ENCODE results near the gene ERN1. TPM values are rescaled to one million over a fixed set of nuclear protein-coding genes. Genes with fewer than 3 reads are reported as not detected.

Gene ERN1
- total and polyA plus RNA-seq, 2 donors: 9.1 to 10.0 TPM

DNA sequence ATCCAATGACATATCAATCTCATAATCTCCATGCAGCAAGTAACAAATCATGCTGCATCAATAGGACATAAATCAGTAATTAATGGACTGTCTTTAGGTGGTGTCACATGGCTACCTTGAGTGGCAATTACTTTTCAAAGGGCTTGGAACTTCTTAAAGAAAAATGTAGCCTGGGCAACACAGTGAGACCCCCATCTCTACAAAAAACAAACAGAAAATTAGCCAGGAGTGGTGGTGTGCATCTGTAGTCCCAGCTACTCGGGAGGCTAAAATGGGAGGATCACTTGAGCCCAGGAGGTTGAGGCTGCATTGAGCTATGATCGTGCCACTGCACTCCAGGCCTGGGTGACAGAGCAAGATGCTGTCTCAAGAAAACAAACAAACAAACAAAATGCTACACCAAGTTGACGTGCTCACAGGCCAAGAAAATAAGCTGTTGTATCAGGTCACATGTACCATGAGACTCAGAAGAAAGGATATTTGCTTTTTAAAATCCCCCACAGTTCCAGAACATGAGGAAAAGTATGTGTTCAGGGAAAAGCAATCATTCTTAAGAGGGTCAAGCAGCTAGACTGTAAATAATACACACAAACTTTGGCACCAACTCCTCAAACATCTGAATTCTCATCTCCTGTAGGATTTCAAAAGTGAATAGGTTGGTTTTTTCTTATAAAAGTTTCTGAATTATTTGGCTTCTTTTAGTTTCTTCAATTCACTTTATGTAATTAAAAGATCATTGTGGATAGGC, 23.8 kb upstream of the ERN1 start:
- 89% methylated on average over 3 of the region's 3 CpGs for WGBS
- Histone ChIP-seq H3K4me3 (ENCODE audit: low read depth, low read length) (no peak overlapping the region), H3K4me1 (ENCODE audit: insufficient read depth) (no peaks in the 10 kb centered on the region), H3K27ac (ENCODE audit: low read depth) (no peak overlapping the region), H3K36me3 (ENCODE audit: insufficient read depth) (no peaks in the 10 kb centered on the region)
- DNase-seq (ENCODE audit: extremely low spot score): no peak

GRCh38 chr17:64152428-64153125, 22.6 kb upstream of the ERN1 start:
- no peak overlapping the region for H3K4me3 ChIP-seq (ENCODE audit: low read depth, low read length)
- no peak overlapping the region for H3K27ac ChIP-seq (ENCODE audit: low read depth)
- H3K4me1 ChIP-seq (ENCODE audit: insufficient read depth): no peaks in the 10 kb centered on the region
- no peak for DNase-seq (ENCODE audit: extremely low spot score)
- H3K36me3 ChIP-seq (ENCODE audit: insufficient read depth): no peaks in the 10 kb centered on the region
- 78% methylated on average over 7 of the region's 7 CpGs for WGBS

DNA sequence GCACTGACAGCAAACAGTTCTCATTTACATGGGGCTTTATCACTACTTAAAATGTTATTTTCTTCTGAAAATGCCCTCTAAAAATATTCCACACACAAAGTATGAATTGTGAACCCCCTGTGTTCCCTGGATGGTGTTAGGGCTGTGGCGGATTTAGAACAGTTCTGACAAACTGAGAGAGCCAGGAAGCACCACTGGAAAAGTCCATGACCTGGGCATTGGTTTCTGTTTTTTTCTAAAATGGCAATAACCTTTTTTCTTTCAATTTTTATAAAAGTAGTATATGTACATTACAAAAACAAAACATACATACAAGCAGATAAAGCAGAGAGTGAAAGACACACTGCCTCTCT, 21.0 kb upstream of the ERN1 start:
- no peaks in the 10 kb centered on the region for H3K36me3 ChIP-seq (ENCODE audit: insufficient read depth)
- WGBS: 100% methylated on average over 1 of the region's 1 CpG
- H3K4me3 ChIP-seq (ENCODE audit: low read depth, low read length): no peak overlapping the region
- DNase-seq (ENCODE audit: extremely low spot score): no peak
- H3K4me1 ChIP-seq (ENCODE audit: insufficient read depth): no peaks in the 10 kb centered on the region
- no peak overlapping the region for H3K27ac ChIP-seq (ENCODE audit: low read depth)

- Histone ChIP-seq H3K4me1 (ENCODE audit: insufficient read depth) (no peaks in the 10 kb centered on the region), H3K4me3 (ENCODE audit: low read depth, low read length) (no peak overlapping the region), H3K36me3 (ENCODE audit: insufficient read depth) (no peaks in the 10 kb centered on the region), H3K27ac (ENCODE audit: low read depth) (no peak overlapping the region)
- 79% methylated on average over 5 of the region's 5 CpGs for WGBS
- DNase-seq (ENCODE audit: extremely low spot score): no peak
Observed at GRCh38 chr17:64150237-64151015, 20.5 kb upstream of the ERN1 start.

- H3K4me1 ChIP-seq (ENCODE audit: insufficient read depth): no peaks in the 10 kb centered on the region
- WGBS: 96% methylated on average over 6 of the region's 6 CpGs
- H3K27ac ChIP-seq (ENCODE audit: low read depth): no peak overlapping the region
- no peaks in the 10 kb centered on the region for H3K36me3 ChIP-seq (ENCODE audit: insufficient read depth)
- H3K4me3 ChIP-seq (ENCODE audit: low read depth, low read length): no peak overlapping the region
- no peak for DNase-seq (ENCODE audit: extremely low spot score)
Observed at GRCh38 chr17:64149196-64149595, 19.3 kb upstream of the ERN1 start.

DNA sequence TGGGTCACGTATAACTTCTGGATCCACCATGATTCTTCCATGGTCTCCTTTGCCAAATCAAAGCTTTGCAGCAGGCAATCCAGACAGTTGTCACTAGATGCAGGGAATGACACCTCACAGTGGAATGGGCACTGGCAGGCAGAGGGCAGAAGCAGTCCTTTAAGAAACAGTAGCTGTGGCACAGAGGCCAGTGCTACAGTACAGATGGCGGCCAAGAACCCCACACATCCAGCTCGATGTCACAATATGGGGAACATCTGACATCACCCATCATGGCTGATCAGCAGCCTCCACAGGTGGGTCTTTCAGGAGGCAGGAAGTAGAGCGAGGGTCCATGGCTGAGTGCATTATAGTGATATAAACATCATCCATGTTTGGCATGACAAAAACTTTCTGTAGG, 18.8 kb upstream of the ERN1 start:
- Histone ChIP-seq H3K4me1 (ENCODE audit: insufficient read depth) (no peaks in the 10 kb centered on the region), H3K27ac (ENCODE audit: low read depth) (no peak overlapping the region), H3K4me3 (ENCODE audit: low read depth, low read length) (no peak overlapping the region), H3K36me3 (ENCODE audit: insufficient read depth) (no peaks in the 10 kb centered on the region)
- 90% methylated on average over 4 of the region's 4 CpGs for WGBS
- DNase-seq (ENCODE audit: extremely low spot score): no peak

- H3K4me1 ChIP-seq (ENCODE audit: insufficient read depth): no peaks in the 10 kb centered on the region
- H3K36me3 ChIP-seq (ENCODE audit: insufficient read depth): no peaks in the 10 kb centered on the region
- no peak overlapping the region for H3K27ac ChIP-seq (ENCODE audit: low read depth)
- DNase-seq (ENCODE audit: extremely low spot score): no peak
- H3K4me3 ChIP-seq (ENCODE audit: low read depth, low read length): no peak overlapping the region
- 56% methylated on average over 8 of the region's 8 CpGs for WGBS
Observed at GRCh38 chr17:64148017-64148631, 18.2 kb upstream of the ERN1 start.

DNA sequence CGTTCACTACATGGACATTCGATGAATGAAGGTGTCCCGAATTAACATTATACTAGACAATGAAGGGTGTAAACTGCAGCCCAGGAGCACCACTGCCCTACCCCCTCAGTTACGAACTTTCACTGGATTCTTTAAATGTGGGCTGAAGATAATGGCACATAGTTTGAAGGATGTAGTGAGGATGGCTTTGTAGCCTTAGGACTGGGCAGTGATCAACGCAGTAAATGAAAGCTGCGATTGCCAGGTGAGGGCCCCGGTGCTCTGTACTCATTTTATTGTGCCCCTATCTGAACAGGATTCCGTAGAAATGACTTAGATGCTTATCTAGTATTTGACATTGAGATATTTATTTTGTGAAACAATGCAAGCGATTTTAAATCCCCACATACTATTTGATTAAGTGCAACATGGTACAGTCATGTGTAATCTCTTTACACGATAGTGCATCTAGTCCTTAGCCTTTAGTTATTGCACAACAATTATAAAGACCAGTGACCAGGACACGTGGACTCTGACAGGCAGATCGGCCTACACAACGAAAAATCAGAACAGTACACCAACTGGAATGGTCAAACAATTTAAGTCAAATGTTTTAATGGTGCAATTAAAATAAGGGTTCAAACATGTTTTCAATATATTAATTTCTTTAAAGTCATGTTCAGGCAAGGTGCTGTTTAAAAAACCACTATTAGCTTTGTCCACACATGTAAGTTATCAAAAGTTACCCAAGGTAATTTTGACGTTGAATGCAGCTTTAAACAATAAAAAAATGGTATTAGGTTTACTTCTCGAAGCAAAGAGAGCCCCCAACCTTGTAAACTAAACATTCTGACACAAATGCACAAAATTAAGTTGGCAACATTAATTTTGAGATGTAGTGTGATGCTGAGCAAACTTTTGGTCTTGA, 17.4 kb upstream of the ERN1 start:
- H3K4me1 ChIP-seq (ENCODE audit: insufficient read depth): no peaks in the 10 kb centered on the region
- 31% methylated on average over 15 of the region's 15 CpGs for WGBS
- H3K27ac ChIP-seq (ENCODE audit: low read depth): no peak overlapping the region
- peak overlapping the region; percentile 61 for H3K4me3 ChIP-seq (ENCODE audit: low read depth, low read length)
- no peak for DNase-seq (ENCODE audit: extremely low spot score)
- no peaks in the 10 kb centered on the region for H3K36me3 ChIP-seq (ENCODE audit: insufficient read depth)

GRCh38 chr17:64146418-64147109, 16.6 kb upstream of the ERN1 start:
- peak overlapping the region; percentile 96 for H3K27ac ChIP-seq (ENCODE audit: low read depth)
- H3K4me3 ChIP-seq (ENCODE audit: low read depth, low read length): peak overlapping the region; percentile 61
- 3% methylated on average over 34 of the region's 34 CpGs for WGBS
- H3K4me1 ChIP-seq (ENCODE audit: insufficient read depth): no peaks in the 10 kb centered on the region
- no peaks in the 10 kb centered on the region for H3K36me3 ChIP-seq (ENCODE audit: insufficient read depth)
- peak; percentile 70 for DNase-seq (ENCODE audit: extremely low spot score)

DNA sequence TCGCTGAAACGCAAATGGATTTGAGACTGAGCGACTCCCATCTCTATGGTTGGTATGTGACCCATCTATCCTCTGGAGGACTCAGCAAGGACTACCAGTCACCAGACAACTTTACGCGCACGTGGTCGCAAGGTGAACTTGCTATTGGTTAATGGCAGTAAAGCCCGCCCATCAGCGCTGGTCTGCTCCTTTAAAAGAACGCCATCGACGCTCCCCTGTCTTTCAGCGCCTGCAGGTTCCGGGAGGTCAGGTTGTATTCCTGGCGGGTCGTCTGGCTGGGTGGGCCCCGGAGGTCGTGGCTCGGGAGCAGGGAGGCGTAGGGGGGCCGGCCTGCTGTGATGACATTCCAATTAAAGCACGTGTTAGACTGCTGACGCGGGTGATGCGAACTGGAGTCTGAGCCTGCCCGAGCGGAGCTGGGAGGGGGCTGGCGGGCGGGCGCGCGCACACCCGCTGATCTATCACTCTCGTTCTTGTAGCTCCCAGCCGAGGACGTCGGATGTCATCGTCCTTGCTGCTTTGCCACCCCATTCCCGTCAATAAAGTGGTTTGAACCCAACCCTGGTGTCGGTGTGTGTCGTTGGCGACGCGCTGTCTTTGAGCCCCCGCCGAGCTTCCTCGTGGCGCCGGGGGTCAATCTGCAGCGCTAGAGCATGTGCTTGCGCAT, 15.9 kb upstream of the ERN1 start:
- H3K4me3 ChIP-seq (ENCODE audit: low read depth, low read length): peak overlapping the region; percentile 61
- under 1% methylated on average over 51 of the region's 51 CpGs for WGBS
- no peaks in the 10 kb centered on the region for H3K4me1 ChIP-seq (ENCODE audit: insufficient read depth)
- no peaks in the 10 kb centered on the region for H3K36me3 ChIP-seq (ENCODE audit: insufficient read depth)
- H3K27ac ChIP-seq (ENCODE audit: low read depth): peak overlapping the region; percentile 96
- peak; percentile 98 for DNase-seq (ENCODE audit: extremely low spot score)

DNA sequence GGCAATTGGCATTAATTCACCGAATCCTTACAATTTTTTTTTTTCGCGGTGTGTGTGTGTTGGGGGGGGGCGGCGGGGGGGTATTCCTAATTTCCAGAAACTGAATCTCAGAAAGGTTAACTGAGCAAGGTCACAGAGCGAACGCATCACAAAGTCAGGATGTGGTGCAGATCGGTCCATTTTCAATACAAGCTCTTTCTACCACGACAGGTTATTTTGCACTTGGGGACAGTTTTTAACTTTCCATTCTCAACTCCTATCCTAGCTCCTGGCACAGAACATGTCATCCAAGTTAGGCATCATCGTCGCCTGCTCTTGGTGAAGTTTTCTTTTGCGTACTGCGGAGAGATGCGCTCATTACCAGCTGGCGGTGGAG, 15.4 kb upstream of the ERN1 start:
- WGBS: under 1% methylated on average over 15 of the region's 15 CpGs
- no peaks in the 10 kb centered on the region for H3K36me3 ChIP-seq (ENCODE audit: insufficient read depth)
- DNase-seq (ENCODE audit: extremely low spot score): no peak

DNA sequence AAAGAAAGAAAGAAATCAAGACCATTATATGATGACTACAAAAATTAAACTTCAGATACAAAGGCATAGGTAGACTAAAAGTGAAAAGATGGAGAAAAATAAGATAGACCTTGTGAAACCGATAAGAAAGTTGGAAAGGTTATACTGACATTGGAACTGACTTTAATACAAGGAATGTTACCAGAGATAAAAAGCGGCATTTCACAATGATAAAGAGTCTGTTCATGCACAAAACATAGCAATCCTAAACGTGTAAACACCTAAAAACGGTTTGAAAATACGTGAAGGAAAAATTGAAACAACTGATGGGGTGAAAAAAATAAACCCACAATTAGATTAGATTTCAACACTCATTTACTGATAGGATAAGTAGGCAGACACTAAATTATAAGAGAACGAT, 9.6 kb upstream of the ERN1 start:
- 76% methylated on average over 6 of the region's 6 CpGs for WGBS
- Histone ChIP-seq H3K4me3 (ENCODE audit: low read depth, low read length) (no peak overlapping the region), H3K4me1 (ENCODE audit: insufficient read depth) (no peaks in the 10 kb centered on the region), H3K27ac (ENCODE audit: low read depth) (no peak overlapping the region), H3K36me3 (ENCODE audit: insufficient read depth) (no peaks in the 10 kb centered on the region)
- DNase-seq (ENCODE audit: extremely low spot score): no peak

More for the DNA sequence above, 15.4 kb upstream of the ERN1 start:
- peak overlapping the region; percentile 74 for H3K27ac ChIP-seq (ENCODE audit: low read depth)
- no peaks in the 10 kb centered on the region for H3K4me1 ChIP-seq (ENCODE audit: insufficient read depth)
- H3K4me3 ChIP-seq (ENCODE audit: low read depth, low read length): peak overlapping the region; percentile 34
